HCT116 (cell line): ENCODE measurements around the gene LZTS3. TPM values are rescaled to one million over a fixed set of nuclear protein-coding genes. Genes with fewer than 3 reads are reported as not detected.

ENCODE experiments used
- ATAC-seq: fragments of 200-7000 bp; cut with Tn5 transposase; 2 replicates; pipeline ENCODE4 v1.9.1; 2020; ENCODE audit warnings: mild to moderate bottlenecking, moderate library complexity
- BruUV-seq: library from RNA; stranded (reverse); fragments of 400-500 nt; replicated peaks from 2 replicates; lab custom pipeline; 2021; lab: Mats Ljungman, UMichigan
- CTCF ChIA-PET: fragments of 300-600 bp; sonication (Branson Sonifier 250); formaldehyde crosslinking; loops from one replicate; lab custom pipeline; 2021; ENCODE audit warnings: antibody characterized with exemption; lab: Charles Lee
- POLR2A ChIA-PET: fragments of 300-600, 350-600 bp; sonication (Branson Sonifier 250); formaldehyde crosslinking; loops from one replicate; lab custom pipeline; 2021; ENCODE audit warnings: antibody characterized with exemption; lab: Charles Lee
- RAD21 ChIA-PET, 2 experiments: fragments of 300-600 bp; sonication (Branson Sonifier 250); formaldehyde crosslinking; loops; one replicate each; lab custom pipeline; 2023; ENCODE audit warnings: low total read pairs in 2 of 2; ENCODE audit not compliant: uncharacterized antibody in 2 of 2, unreplicated experiment in 2 of 2, low non-redundant PET in 1 of 2; lab: Charles Lee
- DNase-seq: peaks from one replicate; pipeline ENCODE4 v3.0.0-alpha.2; 2010; ENCODE audit warnings: low read depth, low spot score
- H2AFZ ChIP-seq: fragments of 200-600 bp; shearing (Covaris generic), sonication (generic); 2 replicates; pipeline ENCODE4 v1.6.1; 2017; ENCODE audit warnings: low read depth, mixed run types, mixed read lengths, antibody characterized with exemption, low read length; ENCODE audit not compliant: poor library complexity, severe bottlenecking
- H3K27ac ChIP-seq: 2 replicates; pipeline ENCODE4 v1.5.1; 2012; ENCODE audit warnings: low read depth, low read length
- H3K27me3 ChIP-seq: fragments of 200-600 bp; sonication (generic); 2 replicates; pipeline ENCODE4 v1.6.1; 2016; ENCODE audit warnings: mixed run types, low read length, mixed read lengths; ENCODE audit not compliant: insufficient read depth
- H3K36me3 ChIP-seq, 2 experiments: fragments of 200-500 bp in 1 of 2; fragments of 200-600 bp in 1 of 2; sonication (Bioruptor generic) in 1 of 2; sonication (generic) in 1 of 2; 2 replicates each; pipeline versions ENCODE4 v1.5.1 to v1.6.1; 2014 to 2016; ENCODE audit warnings: low read length in 2 of 2, inconsistent platforms in 1 of 2, mixed read lengths in 1 of 2, mixed run types in 1 of 2; ENCODE audit not compliant: insufficient read depth in 2 of 2, control insufficient read depth in 1 of 2
- H3K4me1 ChIP-seq, 2 experiments: fragments of 200-600 bp in 1 of 2; sonication (generic) in 1 of 2; 2 replicates each; pipeline versions ENCODE4 v1.5.1 to v1.6.1; 2012 to 2017; ENCODE audit warnings: low read length in 2 of 2, inconsistent platforms in 1 of 2, mild to moderate bottlenecking in 1 of 2, mixed read lengths in 1 of 2, mixed run types in 1 of 2, moderate library complexity in 1 of 2; ENCODE audit not compliant: insufficient read depth in 2 of 2, control insufficient read depth in 1 of 2
- H3K4me2 ChIP-seq: fragments of 200-600 bp; sonication (generic); 2 replicates; pipeline ENCODE4 v1.6.1; 2017; ENCODE audit warnings: mixed run types, low read length, mixed read lengths
- H3K4me3 ChIP-seq, 2 experiments: fragments of 200-600 bp in 1 of 2; sonication (generic) in 1 of 2; replicated peaks in 1 of 2; 2 replicates each; pipeline ENCODE4 v1.5.1; 2011 to 2016; ENCODE audit warnings: low read length in 2 of 2, control low read depth in 1 of 2, low read depth in 1 of 2, mild to moderate bottlenecking in 1 of 2, mixed read lengths in 1 of 2, mixed run types in 1 of 2
- H3K79me2 ChIP-seq: fragments of 200-600 bp; sonication (generic); 2 replicates; pipeline ENCODE4 v1.6.1; 2017; ENCODE audit warnings: mild to moderate bottlenecking, mixed run types, low read length, moderate library complexity, mixed read lengths; ENCODE audit not compliant: insufficient read depth
- H3K9ac ChIP-seq: fragments of 200-600 bp; sonication (generic); 2 replicates; pipeline ENCODE4 v1.6.1; 2016; ENCODE audit warnings: low read length, mixed read lengths
- H3K9me2 ChIP-seq: fragments of 200-600 bp; sonication (generic), shearing (Covaris generic); 2 replicates; pipeline ENCODE4 v1.6.1; 2017; ENCODE audit warnings: mixed run types, mild to moderate bottlenecking, moderate library complexity; ENCODE audit not compliant: insufficient read depth
- H3K9me3 ChIP-seq, 2 experiments: fragments of 200-500 bp in 1 of 2; fragments of 200-600 bp in 1 of 2; sonication (Bioruptor generic) in 1 of 2; sonication (generic) in 1 of 2; 2 replicates each; pipeline ENCODE4 v1.6.1; 2014 to 2017; ENCODE audit warnings: low read length in 2 of 2, mixed read lengths in 2 of 2, inconsistent platforms in 1 of 2, low read depth in 1 of 2, mild to moderate bottlenecking in 1 of 2, mixed run types in 1 of 2, moderate library complexity in 1 of 2; ENCODE audit not compliant: control insufficient read depth in 1 of 2, insufficient read depth in 1 of 2
- H4K20me1 ChIP-seq: fragments of 200-600 bp; sonication (generic), shearing (Covaris generic); 2 replicates; pipeline ENCODE4 v1.6.1; 2017; ENCODE audit warnings: mixed run types, mild to moderate bottlenecking, moderate library complexity; ENCODE audit not compliant: insufficient read depth
- ATF3 ChIP-seq: IDR thresholded peaks from 2 replicates; pipeline ENCODE4 v1.6.1; 2012
- CBX3 ChIP-seq: IDR thresholded peaks from 2 replicates; pipeline ENCODE4 v1.6.1; 2012; ENCODE audit warnings: low read depth
- CEBPB ChIP-seq: IDR thresholded peaks from 2 replicates; pipeline ENCODE4 v1.6.1; 2012; ENCODE audit warnings: low read depth
- EGR1 ChIP-seq: IDR thresholded peaks from 2 replicates; pipeline ENCODE4 v1.6.1; 2012; ENCODE audit warnings: low read depth
- ELF1 ChIP-seq: IDR thresholded peaks from 2 replicates; pipeline ENCODE4 v1.6.1; 2012; ENCODE audit warnings: low read depth, borderline replicate concordance
- EZH2 ChIP-seq: fragments of 200-600 bp; sonication (generic); IDR thresholded peaks from 2 replicates; pipeline ENCODE4 v1.6.1; 2017; ENCODE audit warnings: antibody characterized with exemption, mixed run types
- EZH2phosphoT487 ChIP-seq: fragments of 200-600 bp; IDR thresholded peaks from 2 replicates; pipeline ENCODE4 v1.6.1; 2018; ENCODE audit warnings: antibody characterized with exemption, borderline replicate concordance
- FOSL1 ChIP-seq: IDR thresholded peaks from 2 replicates; pipeline ENCODE4 v1.6.1; 2012; ENCODE audit warnings: low read depth
- JUND ChIP-seq: IDR thresholded peaks from 2 replicates; pipeline ENCODE4 v1.6.1; 2012
- MAX ChIP-seq: IDR thresholded peaks from 2 replicates; pipeline ENCODE4 v1.6.1; 2012
- RAD21 ChIP-seq: IDR thresholded peaks from 2 replicates; pipeline ENCODE4 v1.6.1; 2012; ENCODE audit warnings: low read depth, mild to moderate bottlenecking
- REST ChIP-seq: IDR thresholded peaks from 2 replicates; pipeline ENCODE4 v1.6.1; 2012; ENCODE audit warnings: low read depth
- SIN3A ChIP-seq: IDR thresholded peaks from 2 replicates; pipeline ENCODE4 v1.6.1; 2012; ENCODE audit warnings: low read depth
- TCF7L2 ChIP-seq: IDR thresholded peaks from 2 replicates; pipeline ENCODE4 v1.7.0; 2011; ENCODE audit warnings: borderline replicate concordance, inconsistent platforms; ENCODE audit not compliant: insufficient read depth, insufficient read length; ENCODE audit errors: extremely low read depth
- YY1 ChIP-seq: IDR thresholded peaks from 2 replicates; pipeline ENCODE4 v1.6.1; 2011; ENCODE audit warnings: low read length, low read depth, moderate library complexity, mild to moderate bottlenecking; ENCODE audit not compliant: insufficient replicate concordance; ENCODE audit errors: extremely low read depth
- ZBTB33 ChIP-seq: IDR thresholded peaks from 2 replicates; pipeline ENCODE4 v1.6.1; 2011; ENCODE audit warnings: mild to moderate bottlenecking, low read length, moderate library complexity; ENCODE audit not compliant: insufficient replicate concordance; ENCODE audit errors: extremely low read depth
- ZFX ChIP-seq: fragments of 450-650 bp; IDR thresholded peaks from 2 replicates; pipeline ENCODE4 v1.6.1; 2017
- ZNF274 ChIP-seq: fragments of 200-500 bp; sonication (Bioruptor generic); IDR thresholded peaks from 2 replicates; pipeline ENCODE4 v1.6.1; 2014; ENCODE audit warnings: mild to moderate bottlenecking, low read depth, low read length, inconsistent platforms
- intact Hi-C: fragments of 100-400 bp; cut with micrococcal nuclease; formaldehyde crosslinking; loops from 2 replicates; pipeline ENCODE4 v1.10.0; 2022
- total RNA-seq: library from RNA; stranded (reverse); gene quantifications from one replicate; pipeline ENCODE4 v1.2.1, GENCODE V29; 2021; ENCODE audit not compliant: unreplicated experiment

LZTS3 gene
- total RNA-seq, 1 experiment from 2014 or later, result 5.2 TPM

GRCh38 chr20:3165473-3166337 lies 7.6 kb downstream of the LZTS3 start (continued):
- TF ChIP-seq TCF7L2 (no peak), SIN3A (no peak)

- ATAC-seq (no peak), DNase-seq (no peak)
- H3K4me2 ChIP-seq, result no peak overlapping the region
- peaks cover 0 to 15% of the 10 kb centered on the region in 2 experiments; a peak in 1 of 4 replicates for H3K4me1 ChIP-seq
- TF ChIP-seq MAX (no peak), JUND (no peak), TCF7L2 (no peak), ZBTB33 (no peak), FOSL1 (no peak), EGR1 (no peak), EZH2 (no peak), ZNF274 (no peak), EZH2phosphoT487 (no peak), YY1 (no peak), REST (no peak), CEBPB (no peak), ATF3 (no peak), CBX3 (no peak), ELF1 (no peak), ZFX (no peak), RAD21 (no peak)
- ChIA-PET POLR2A (no interaction called here), RAD21 (no interaction called here), CTCF (no interaction called here)
- no peaks in the 10 kb centered on the region for H3K9me3 ChIP-seq
- H3K36me3 ChIP-seq, result no peaks in the 10 kb centered on the region
- no peak overlapping the region for H3K27ac ChIP-seq
- H3K9ac ChIP-seq, result no peak overlapping the region
- no peak overlapping the region for H3K4me3 ChIP-seq
- no peaks in the 10 kb centered on the region for H3K27me3 ChIP-seq
- BruUV-seq, result no TSS peak
- no peaks in the 10 kb centered on the region for H3K79me2 ChIP-seq
- H3K9me2 ChIP-seq, result no peaks in the 10 kb centered on the region
- intact Hi-C loops, result no loop called here
- no peaks in the 10 kb centered on the region for H4K20me1 ChIP-seq
- H2AFZ ChIP-seq, result no peak overlapping the region
Observed at GRCh38 chr20:3164763-3165410, 8.5 kb downstream of the LZTS3 start.
